ENCODE results near the gene APBB1.

- TF ChIP-seq EP300 (IDR thresholded peaks at IDR 0.05; ENCODE audit: borderline replicate concordance) (no peak), MAX (IDR thresholded peaks at IDR 0.05) (no peak), TAF1 (IDR thresholded peaks at IDR 0.05; ENCODE audit: low read depth) (no peak), YY1 (IDR thresholded peaks at IDR 0.05; ENCODE audit: low read depth) (no peak), NFIC (IDR thresholded peaks at IDR 0.05) (no peak), USF1 (IDR thresholded peaks at IDR 0.05) (no peak), TCF12 (IDR thresholded peaks at IDR 0.05; ENCODE audit: low read depth) (no peak), FOXM1 (IDR thresholded peaks at IDR 0.05; ENCODE audit: borderline replicate concordance, low read depth) (no peak), REST (IDR thresholded peaks at IDR 0.05; ENCODE audit: low read depth) (no peak), CREB1 (IDR thresholded peaks at IDR 0.05; ENCODE audit: low read depth) (no peak), RAD21 (IDR thresholded peaks at IDR 0.05; ENCODE audit: low read depth) (no peak), CEBPB (IDR thresholded peaks at IDR 0.05) (no peak)
These were observed 28.0 kb downstream of the APBB1 start for GRCh38 chr11:6390718-6391469.
